GM19395 (cell line): Measurements from ENCODE around the gene CRKL.

ENCODE experiments used
- ATAC-seq: cut with Tn5 transposase; IDR thresholded peaks from one replicate; pipeline ENCODE4 v1.9.1; 2021; ENCODE audit warnings: mild to moderate bottlenecking, moderate library complexity; ENCODE audit not compliant: unreplicated experiment

Gene CRKL

GRCh38 chr22:20951151-20951931, 34.1 kb downstream of the CRKL start:
- ATAC-seq, result no peak

GRCh38 chr22:20951932-20952380, 34.7 kb downstream of the CRKL start:
- no peak for ATAC-seq

- ATAC-seq, result no peak
Observed at GRCh38 chr22:20952544-20953341, 35.5 kb downstream of the CRKL start.

GRCh38 chr22:20953342-20953608, 36.1 kb downstream of the CRKL start:
- ATAC-seq, result no peak

GRCh38 chr22:20953668-20954500, 36.7 kb downstream of the CRKL start:
- ATAC-seq, result no peak

- ATAC-seq, result no peak
Observed at GRCh38 chr22:20955548-20955947, 38.3 kb downstream of the CRKL start.

- no peak for ATAC-seq
Observed at GRCh38 chr22:20956258-20957101, 39.3 kb downstream of the CRKL start.

- ATAC-seq, result no peak
Observed at GRCh38 chr22:20957102-20957682, 40.0 kb downstream of the CRKL start.

GRCh38 chr22:20957683-20958431, 40.6 kb downstream of the CRKL start:
- ATAC-seq, result no peak

- ATAC-seq, result no peak
Observed at GRCh38 chr22:20959578-20960461, 42.6 kb downstream of the CRKL start.

- ATAC-seq, result no peak
Observed at GRCh38 chr22:20960609-20961008, 43.4 kb downstream of the CRKL start.

GRCh38 chr22:20962491-20962945, 45.3 kb downstream of the CRKL start:
- ATAC-seq, result no peak

GRCh38 chr22:20963201-20964052, 46.2 kb downstream of the CRKL start:
- ATAC-seq, result no peak

GRCh38 chr22:20964090-20964798, 47.0 kb downstream of the CRKL start:
- no peak for ATAC-seq

GRCh38 chr22:20964799-20965103, 47.5 kb downstream of the CRKL start:
- no peak for ATAC-seq

GRCh38 chr22:20965104-20965887, 48.1 kb downstream of the CRKL start:
- no peak for ATAC-seq
